GM18861 (cell line): Measurements from ENCODE around the gene R3HDM4.

ENCODE experiments used
- ATAC-seq: cut with Tn5 transposase; IDR thresholded peaks from one replicate; pipeline ENCODE4 v1.9.1; 2021; ENCODE audit not compliant: unreplicated experiment

R3HDM4 gene

DNA sequence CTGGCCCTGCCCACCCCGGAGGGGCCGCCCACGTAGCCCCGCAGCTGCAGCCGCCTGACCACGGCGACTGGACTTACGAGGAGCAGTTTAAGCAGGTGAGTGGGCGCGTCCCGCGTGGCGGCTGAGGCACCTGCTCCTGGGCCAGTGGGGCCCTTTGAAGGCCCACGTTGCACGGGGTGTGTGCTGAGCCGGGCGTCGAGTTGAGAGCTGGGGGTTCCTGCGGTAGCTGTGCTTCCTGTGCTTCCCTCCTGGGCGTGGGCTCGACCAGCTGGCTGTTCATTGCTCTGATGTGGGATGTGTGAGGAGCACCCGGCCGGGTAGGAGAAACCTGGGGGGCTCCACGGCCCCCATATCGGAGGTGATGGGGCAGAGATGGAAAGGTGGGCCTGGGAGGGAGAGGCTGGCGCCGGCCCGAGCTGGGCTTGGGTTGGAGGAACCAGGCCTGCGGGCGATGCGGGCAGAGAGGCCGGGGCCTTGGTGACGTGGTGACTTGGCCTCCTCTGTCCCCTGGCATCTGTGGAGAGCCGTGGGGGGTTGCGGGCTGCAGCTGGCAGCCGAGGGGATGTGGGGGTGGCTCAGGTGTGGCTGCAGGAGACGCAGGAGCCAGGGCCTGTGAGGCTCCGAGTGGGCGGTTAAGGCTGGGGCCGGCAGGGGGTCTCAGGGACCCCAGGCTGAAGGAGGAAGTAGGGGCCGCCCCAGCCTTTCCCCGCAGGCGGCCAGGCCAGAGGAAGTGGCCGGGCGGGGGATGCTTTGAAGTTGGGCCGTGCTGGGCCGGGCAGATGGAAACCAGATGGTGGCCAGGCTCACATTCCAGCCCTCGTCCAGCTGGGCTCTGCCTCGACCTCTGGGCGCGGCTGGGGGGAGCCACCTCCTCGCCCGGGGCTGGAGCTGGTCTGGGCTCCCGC is 19.9 kb upstream of the R3HDM4 start:
- ATAC-seq, result no peak

DNA sequence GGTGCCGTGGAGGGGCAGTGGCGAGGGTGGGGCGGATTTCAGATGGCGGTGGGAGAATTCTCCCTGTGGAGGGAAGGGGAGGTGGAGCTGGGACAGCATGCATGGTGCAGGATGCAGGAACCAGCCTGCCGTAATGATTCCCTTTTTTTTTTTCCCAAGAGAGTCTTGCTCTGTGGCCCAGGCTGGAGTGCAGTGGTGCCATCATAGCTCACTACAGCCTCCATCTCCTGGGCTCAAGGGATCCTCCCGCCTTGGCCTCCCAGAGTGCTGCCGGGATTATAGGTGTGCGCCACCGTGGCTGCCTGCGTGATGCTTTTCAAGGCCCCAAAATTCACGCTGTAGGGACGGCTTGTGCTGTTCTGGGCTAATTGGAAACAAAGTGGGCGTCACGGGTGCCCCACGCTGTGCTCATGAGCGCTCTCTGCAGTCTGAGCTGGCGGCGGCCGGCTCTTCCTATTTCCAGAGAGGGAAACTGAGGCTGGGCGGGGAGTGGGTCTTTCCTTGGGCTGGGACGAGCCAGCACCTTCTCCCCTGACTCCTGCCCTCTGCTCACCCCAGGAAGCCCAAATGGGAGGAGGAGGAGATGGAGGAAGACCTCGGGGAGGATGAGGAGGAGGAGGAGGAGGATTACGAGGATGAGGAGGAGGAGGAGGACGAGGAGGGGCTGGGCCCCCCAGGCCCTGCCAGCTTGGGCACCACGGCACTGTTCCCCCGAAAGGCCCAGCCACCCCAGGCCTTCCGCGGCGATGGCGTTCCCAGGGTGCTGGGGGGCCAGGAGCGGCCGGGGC is 19.0 kb upstream of the R3HDM4 start:
- ATAC-seq, result no peak

DNA sequence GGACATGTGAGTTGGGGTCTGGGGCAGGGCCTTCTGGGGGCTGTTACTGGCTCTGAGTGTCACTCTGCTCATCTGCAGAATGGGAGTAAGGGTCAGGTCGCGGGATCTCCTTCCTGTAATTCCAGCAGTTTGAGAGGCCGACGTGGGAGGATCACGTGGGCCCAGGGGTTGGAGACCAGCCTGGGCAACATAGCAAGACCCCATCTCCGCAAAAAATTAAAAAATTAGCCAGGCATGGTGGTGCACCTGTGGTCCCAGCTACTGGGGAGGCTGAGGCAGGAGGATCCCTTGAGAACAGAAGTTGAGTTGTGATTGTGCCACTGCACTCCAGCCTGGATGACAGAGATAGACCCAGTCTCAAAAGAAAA is 16.9 kb upstream of the R3HDM4 start:
- no peak for ATAC-seq

DNA sequence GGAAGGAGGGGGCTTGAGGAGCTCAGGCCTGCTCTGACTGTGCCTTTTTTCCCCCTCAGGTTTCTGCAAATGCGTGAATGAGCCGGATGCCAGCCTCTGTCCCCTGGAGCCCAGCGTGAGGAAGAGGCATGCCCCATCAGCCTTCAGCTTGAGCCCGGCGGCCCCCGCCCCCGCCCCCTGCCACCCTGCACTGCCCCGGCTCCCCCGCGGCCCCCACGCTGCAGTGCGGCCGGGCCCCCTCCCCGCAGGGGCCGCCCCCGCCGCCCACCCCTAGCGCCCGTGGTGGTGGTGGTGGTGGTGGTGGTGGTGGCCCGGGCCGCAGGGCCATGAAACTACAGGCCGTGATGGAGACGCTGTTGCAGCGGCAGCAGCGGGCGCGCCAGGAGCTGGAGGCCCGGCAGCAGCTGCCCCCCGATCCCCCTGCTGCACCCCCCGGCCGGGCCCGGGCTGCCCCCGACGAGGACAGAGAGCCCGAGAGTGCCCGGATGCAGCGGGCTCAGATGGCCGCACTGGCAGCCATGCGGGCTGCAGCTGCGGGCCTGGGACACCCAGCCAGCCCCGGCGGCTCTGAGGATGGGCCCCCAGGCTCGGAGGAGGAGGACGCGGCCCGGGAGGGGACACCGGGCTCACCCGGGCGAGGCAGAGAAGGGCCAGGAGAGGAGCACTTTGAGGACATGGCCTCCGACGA is 16.3 kb upstream of the R3HDM4 start:
- ATAC-seq, result no peak

DNA sequence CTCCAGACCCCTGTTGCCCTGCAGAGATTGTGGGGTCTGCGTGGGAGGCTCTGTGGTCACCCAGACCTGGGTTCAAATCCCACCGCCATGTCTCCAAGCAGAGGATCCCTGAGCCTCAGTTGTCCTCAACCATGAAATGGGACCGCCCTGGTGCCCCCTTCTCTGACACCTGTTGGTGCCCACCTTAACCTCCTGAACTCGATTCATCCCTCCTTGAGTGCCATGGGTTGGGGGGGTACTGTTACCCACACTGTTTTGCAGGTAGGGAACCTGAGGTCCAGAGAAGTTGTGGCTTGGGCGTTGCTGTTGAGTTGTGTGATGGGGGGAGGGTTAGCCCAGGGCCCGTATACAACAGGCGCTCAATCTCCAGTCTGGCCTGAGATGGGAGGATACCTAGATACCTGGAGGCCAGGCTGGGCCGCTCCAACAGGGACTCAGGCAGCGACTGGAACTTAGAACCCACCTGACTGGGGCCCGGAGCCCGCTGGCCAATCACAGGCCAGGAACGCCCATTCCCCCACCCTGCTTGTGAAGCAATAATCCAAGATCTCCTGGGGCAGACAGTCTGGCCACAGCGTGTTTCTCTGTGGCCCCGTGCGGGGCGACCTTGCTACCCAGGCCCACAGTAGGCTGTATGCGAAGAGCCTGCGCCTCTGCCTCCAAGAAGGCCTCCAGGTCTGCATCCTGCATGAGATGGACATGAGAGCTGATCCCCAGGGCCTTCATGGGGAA is 15.6 kb upstream of the R3HDM4 start:
- no peak for ATAC-seq

DNA sequence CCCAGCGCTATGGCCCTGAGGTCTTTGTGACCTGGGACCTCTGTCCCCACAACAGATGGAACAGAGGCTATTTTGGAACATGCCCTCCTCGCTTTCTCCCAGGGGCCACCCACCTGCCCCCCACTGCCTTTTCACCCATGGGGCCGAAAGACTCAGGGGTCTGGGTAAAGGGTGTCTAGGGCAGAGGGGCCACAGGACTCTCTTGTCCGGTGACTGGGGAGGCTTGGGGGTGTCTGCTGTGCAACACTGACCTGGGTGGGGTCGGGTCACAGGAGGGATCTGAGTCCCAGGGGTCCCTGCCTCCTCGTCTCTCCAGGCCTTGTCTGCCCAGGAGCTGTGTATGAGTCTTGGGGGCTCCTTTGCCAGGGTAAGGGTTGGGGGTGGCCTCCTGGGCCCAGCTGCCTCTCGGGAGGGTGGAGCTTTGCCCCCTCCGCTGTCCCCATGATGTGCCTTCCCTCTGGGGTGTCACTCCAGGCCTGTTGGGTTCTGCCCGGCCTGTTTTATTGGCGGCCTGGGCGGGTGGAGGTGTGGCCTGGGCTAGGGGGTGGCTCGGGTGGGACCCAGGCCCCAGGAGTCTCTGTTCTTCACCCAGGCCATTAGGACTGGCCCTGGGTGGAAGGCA is 14.9 kb upstream of the R3HDM4 start:
- ATAC-seq, result no peak

DNA sequence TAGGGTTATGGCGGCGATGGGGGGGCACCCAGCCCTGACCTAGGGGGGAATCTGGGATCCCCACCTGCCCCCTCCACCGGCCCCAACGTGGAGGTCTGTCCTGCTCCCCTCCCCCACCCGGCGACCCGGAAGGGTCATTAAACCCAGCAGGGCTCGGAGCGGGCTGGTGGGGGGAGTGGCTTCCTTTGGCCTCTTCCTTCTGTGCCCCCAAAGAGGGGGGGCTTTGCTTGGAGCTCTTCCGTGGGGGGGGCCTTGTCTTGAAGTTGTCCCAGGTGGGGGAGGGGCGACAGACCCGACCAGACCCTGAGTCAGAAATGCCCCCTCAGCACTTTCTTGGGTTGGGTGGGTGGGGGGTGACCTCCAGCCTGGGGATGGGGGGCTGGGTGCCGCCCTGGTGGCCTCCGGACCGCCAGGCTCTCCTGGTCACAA is 14.3 kb upstream of the R3HDM4 start:
- no peak for ATAC-seq

DNA sequence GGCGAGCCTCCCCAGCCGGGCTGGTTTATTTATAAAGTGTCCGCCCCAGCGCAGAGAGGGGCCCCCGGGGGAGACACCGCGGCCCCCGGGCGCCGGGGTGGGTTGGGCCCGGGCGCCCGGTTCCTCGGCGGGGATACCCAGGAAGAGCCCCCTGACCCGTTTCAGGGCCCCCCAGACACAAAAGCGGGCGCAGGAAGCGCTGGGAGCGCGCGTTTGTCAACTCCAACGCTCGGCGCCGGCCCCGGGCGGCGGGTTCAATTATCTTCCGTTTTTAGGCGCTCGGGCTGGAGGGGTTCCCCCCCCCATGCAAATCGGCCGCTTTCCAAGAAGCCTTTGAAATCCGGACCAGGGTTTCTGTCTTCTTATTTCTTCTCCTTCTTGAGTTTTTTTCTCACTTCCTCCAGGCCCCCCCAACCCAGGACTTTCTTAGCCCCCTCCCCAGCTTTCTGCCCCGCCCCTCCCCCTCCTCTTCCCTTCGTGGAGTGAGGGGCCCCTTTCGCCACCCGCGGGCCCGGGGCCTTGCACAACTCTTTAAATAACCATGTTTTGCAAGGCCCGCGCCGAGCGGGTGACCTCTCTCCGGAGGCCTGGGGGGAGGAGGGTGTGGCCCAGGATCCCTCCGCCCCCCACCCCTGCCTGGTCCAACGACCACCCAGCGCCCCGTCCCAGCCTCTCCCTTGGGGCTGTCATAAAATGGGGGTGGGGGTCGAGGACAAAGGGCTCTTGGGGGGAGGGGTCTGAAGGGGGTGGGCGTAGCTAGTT is 13.8 kb upstream of the R3HDM4 start:
- no peak for ATAC-seq

DNA sequence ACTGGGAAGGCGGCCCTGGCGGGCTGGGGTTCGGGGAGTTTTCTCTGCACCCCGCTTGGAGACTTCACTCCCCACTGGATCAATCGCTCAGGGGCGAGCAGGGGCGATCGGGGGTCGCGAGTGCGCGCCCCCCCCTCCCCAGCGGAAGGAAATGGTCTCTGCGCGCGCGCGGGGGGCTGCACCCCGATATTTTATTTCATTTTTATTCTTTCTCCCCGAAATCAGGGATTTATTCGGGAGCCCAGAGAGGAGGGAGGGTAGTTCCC is 13.2 kb upstream of the R3HDM4 start:
- no peak for ATAC-seq

DNA sequence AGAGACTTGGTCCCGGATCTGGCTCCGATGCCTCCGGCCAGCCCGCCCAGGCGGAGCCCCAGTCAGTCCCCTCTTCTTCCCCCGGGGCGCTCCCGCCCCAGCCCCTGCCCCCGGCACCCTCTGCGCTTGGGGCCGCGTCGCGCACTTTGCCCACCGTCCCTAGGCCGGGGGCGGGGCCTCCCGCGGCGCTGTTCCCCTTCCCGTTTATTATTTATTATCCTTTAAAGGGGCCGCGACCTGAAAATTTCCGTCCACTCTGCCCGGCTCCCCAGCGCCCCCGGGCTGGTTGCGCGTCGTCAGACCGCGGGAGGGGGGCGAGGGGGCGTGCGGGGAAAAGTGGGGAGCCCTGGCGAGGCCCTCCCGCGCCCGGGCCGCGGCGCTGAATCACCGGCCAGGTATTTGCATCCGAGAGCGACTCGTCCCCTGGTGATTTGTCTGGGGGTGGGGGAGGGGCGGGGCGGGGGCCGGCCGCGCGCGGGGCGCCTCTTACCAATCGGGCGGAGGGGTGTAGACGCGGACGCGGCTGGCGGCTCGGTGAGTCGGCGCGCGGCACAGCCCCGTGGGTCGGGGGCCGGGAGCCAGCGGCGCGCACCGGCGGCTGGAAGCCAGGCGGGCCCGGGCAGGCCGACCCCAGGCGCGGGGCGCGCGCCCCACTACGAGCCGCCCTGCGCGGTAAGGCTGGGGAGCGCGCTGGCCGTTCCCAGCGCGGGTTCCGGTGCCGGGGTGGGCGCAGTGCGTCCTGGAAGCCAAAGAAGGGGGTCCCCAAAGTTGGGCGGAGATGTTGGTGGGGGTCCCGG is 12.7 kb upstream of the R3HDM4 start, which contains the start of gene ARID3A:
Gene ARID3A, plus strand, starts transcription at position 510 of the 797 bp plus-strand sequence. CDS start 3,494 bp downstream, outside the sequence.
- ATAC-seq, result peak; percentile 43

DNA sequence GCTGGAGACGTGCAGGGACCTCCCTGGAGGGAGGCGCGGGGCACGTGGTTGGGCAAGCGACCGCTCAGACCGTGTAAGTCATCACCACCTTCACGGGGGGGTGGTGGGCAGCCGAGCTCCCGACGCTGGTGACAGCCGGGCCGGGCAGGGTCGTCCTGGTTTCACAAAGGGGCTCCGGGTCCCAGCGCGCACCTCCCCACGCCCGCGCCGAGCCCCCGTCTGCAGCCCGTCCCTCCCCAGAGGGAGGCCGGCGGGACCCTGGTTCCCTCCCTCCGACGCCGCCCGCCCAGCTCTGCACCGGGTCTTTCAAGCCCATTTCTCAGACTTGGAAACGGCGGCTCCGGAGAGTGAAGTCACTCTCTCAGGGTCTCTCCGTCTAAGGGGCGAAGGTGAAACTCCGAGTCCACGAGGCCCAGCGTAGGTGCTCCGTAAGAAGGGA is 12.1 kb upstream of the R3HDM4 start:
- peak; percentile 35 for ATAC-seq

DNA sequence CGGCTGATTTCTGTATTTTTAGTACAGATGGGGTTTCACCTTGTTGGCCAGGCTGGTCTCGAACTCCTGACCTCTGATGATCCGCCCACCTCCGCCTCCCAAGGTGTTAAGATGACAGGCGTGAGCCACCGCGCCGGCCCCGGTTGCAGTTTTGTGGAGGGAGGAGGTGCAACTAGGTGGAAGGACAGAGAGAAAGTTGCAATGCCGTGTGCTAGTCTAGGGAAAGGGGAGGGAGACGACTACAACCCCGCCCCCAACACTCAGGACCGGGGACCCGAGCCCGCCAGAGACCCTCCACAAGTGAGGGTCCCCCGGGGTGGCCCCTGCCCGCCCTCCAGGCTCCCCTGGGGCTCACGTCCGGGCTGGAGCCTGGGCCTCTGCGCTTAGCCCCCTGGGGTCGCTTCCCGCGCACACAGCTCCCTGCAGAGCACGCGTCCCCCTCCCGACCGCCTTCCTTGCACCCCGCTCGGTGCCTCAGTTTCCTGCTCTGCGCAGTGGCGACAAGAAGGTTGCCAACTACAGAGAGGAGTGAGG is 11.6 kb upstream of the R3HDM4 start:
- no peak for ATAC-seq

DNA sequence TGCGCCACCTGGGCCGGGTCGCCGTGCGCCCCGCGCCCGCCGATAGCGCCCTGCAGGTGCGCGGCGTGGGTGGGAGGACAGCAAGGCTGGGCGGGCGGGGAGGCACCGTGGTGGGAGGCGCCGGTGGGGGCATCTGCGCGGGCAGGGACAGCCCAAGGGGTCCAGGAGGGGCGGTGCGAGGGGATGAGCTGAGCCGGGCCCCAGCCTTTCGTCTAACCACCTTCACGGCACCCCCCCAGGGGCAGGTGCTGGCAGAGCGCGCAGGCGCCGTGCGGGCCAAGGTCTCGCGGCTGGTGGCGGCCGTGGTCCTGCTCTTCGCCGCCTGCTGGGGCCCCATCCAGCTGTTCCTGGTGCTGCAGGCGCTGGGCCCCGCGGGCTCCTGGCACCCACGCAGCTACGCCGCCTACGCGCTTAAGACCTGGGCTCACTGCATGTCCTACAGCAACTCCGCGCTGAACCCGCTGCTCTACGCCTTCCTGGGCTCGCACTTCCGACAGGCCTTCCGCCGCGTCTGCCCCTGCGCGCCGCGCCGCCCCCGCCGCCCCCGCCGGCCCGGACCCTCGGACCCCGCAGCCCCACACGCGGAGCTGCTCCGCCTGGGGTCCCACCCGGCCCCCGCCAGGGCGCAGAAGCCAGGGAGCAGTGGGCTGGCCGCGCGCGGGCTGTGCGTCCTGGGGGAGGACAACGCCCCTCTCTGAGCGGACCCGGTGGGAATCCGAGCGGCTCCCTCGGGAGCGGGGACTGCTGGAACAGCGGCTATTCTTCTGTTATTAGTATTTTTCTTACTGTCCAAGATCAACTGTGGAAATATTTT is 7.2 kb upstream of the R3HDM4 start:
- ATAC-seq, result no peak

DNA sequence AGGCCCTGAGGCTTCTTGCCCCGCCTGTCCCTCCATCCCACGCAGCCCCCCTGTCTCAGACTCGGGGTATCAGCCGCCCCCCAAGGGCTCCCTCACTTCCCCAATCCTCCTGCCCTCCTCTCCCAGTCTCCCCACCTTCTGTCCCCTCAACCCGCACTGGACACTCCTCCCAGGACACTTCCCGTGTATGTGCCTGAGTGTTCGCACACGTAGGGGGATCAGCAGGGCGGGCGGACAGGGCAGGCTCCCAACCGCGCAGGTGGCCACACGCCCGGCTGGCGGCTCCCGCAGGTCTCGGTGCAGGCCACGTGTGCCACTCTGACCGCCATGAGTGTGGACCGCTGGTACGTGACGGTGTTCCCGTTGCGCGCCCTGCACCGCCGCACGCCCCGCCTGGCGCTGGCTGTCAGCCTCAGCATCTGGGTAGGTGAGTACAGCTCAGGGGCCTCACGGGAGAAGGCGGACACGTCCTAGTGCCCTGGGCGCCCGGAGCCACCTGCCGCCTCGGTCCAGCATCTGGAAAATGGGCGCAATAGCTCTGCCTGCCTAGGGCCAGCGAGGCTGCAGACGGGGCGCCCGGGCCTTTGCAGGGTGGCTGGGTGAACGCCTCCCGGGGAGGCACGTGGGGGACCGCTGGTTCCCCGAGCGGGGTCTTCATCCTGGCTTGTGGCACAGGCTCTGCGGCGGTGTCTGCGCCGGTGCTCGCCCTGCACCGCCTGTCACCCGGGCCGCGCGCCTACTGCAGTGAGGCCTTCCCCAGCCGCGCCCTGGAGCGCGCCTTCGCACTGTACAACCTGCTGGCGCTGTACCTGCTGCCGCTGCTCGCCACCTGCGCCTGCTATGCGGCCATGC is 6.4 kb upstream of the R3HDM4 start:
- no peak for ATAC-seq

DNA sequence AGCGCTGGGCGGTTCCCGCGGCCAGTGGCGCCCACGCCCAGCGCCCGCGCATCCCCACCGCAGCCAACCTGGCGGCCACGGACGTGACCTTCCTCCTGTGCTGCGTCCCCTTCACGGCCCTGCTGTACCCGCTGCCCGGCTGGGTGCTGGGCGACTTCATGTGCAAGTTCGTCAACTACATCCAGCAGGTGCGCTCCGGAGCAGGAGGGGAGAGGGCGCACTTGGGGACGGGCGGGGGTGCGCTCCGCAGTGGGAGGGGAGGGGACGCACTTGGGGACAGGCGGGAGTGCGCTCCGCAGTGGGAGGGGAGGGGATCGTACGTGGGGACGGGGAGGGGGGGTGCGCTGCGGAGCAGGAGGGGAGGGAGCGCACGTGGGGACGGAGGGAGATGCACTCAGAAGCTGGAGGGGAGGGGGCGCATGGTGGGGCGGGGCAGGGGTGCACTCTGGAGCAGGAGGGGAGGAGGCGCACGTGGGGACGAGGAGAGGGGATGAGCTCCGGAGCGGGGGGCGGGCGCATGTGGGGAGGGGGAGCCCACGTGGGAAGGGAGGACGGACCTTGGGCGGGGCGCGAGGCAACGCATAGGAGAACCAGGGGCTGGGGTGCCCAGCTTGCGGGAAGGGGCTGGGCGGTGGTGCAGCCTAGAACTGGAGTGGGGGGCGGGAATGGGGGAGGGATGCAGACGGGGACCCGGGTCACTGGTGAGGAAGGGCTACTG is 5.6 kb upstream of the R3HDM4 start:
- ATAC-seq, result no peak

DNA sequence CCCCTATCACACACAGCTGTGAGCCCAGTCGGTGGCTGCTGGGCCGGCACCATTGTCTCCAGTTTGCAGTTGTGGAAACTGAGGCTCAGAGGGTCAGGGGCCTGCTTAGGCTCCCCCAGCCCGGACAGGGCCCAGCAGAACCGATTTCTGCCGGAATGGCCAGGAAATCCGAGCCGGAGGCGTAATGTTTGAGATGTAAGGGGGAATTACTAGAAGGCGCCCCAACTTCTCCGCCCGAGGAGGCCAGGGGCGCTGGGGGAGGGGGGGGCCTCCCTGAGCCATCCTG is 5.1 kb upstream of the R3HDM4 start:
- no peak for ATAC-seq
